Measurements from ENCODE around the gene MED28. TPM values are rescaled to one million over a fixed set of nuclear protein-coding genes. Genes with fewer than 3 reads are reported as not detected.

MED28 gene
- total RNA-seq, 2 experiments from 2014 or later, result 27.0 to 86.2 TPM

DNA sequence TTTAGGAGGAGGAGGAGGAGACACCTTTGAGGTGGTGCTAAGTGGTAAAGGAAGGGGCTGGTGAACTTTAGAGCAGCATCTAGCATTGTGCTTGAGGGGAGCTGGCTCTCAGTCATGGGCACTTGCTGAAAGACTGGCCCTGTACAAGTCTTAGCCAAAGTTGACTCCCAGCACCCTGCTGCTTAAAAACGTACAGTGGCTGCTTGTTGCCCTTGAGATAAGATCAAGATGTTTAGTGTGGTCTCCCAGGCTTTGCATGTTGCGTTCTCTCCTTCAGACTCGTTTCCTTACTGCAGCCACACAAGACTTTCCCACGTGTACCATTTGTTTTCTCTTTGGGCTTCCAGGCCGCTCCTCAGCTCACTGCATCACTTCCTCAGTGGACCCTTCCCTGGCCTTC lies 1.8 kb downstream of the MED28 start:
- Histone ChIP-seq H3K4me3 (ENCODE audit: low read depth, low read length, poor library complexity, severe bottlenecking) (peak overlapping the region; percentile 27), H3K36me3 (ENCODE audit: insufficient read depth, low read length) (peaks cover 49% of the 10 kb centered on the region), H4K20me1 (ENCODE audit: insufficient read depth, low read length) (peaks cover 13% of the 10 kb centered on the region; the same call in 1 of the 2 replicates), H2AFZ (ENCODE audit: low read length) (no peak overlapping the region), H3K9me2 (ENCODE audit: insufficient read depth, low read length) (no peaks in the 10 kb centered on the region), H3K79me2 (ENCODE audit: insufficient read depth, low read depth, low read length) (peaks cover 61% of the 10 kb centered on the region), H3K4me1 (ENCODE audit: insufficient read depth, low read length, poor library complexity, severe bottlenecking) (peaks cover 32% of the 10 kb centered on the region), H3K9me3 (ENCODE audit: low read length) (no peaks in the 10 kb centered on the region), H3K27ac (ENCODE audit: low read depth, low read length, poor library complexity, severe bottlenecking) (no peak overlapping the region), H3K4me2 (ENCODE audit: low read length) (peak overlapping the region; percentile 90)
- intact Hi-C loops (cut with micrococcal nuclease; ENCODE audit: unreplicated experiment), result no loop called here
- CTCF ChIA-PET (ENCODE audit: unreplicated experiment), result no interaction called here
- no peak for TF ChIP-seq EZH2phosphoT487 (IDR thresholded peaks at IDR 0.05; ENCODE audit: borderline replicate concordance, low read depth, low read length)
- TF ChIP-seq CTCF (conservative IDR thresholded peaks at IDR 0.05; ENCODE audit: low read length), result no peak
- POLR2A ChIA-PET, result interaction anchor here (1.3 kb wide), 2 partner anchors 21 to 42 kb away, joined by 3 to 5 read pairs; no protein-coding TSS in a partner anchor
- no peak for DNase-seq (ENCODE audit: low spot score)
- TSS peak; percentile 47 for BruUV-seq (replicated peaks)

GRCh38 chr4:17618926-17619325 lies 4.5 kb downstream of the MED28 start:
- Histone ChIP-seq H3K36me3 (ENCODE audit: insufficient read depth, low read length) (peaks cover 75% of the 10 kb centered on the region), H3K4me1 (ENCODE audit: insufficient read depth, low read length, poor library complexity, severe bottlenecking) (peaks cover 27% of the 10 kb centered on the region), H3K27ac (ENCODE audit: low read depth, low read length, poor library complexity, severe bottlenecking) (no peak overlapping the region), H3K4me3 (ENCODE audit: low read depth, low read length, poor library complexity, severe bottlenecking) (no peak overlapping the region), H2AFZ (ENCODE audit: low read length) (no peak overlapping the region), H3K9me2 (ENCODE audit: insufficient read depth, low read length) (no peaks in the 10 kb centered on the region), H4K20me1 (ENCODE audit: insufficient read depth, low read length) (peaks cover 13% of the 10 kb centered on the region; the same call in 1 of the 2 replicates), H3K9me3 (ENCODE audit: low read length) (no peaks in the 10 kb centered on the region), H3K79me2 (ENCODE audit: insufficient read depth, low read depth, low read length) (peaks cover 58% of the 10 kb centered on the region), H3K4me2 (ENCODE audit: low read length) (peak overlapping the region; percentile 4; the same call in 1 of the 2 replicates)
- CTCF ChIA-PET (ENCODE audit: unreplicated experiment), result no interaction called here
- intact Hi-C loops (cut with micrococcal nuclease; ENCODE audit: unreplicated experiment), result no loop called here
- TF ChIP-seq CTCF (conservative IDR thresholded peaks at IDR 0.05; ENCODE audit: low read length) (no peak), EZH2phosphoT487 (IDR thresholded peaks at IDR 0.05; ENCODE audit: borderline replicate concordance, low read depth, low read length) (no peak)
- BruUV-seq (replicated peaks), result no TSS peak
- no peak for DNase-seq (ENCODE audit: low spot score)
- POLR2A ChIA-PET, result interaction anchor here (0.9 kb wide), 1 partner anchor 15 kb away, joined by 3 read pairs; no protein-coding TSS in a partner anchor

- no peak overlapping the region for H2AFZ ChIP-seq (ENCODE audit: low read length)
- peaks cover 13% of the 10 kb centered on the region; the same call in 1 of the 2 replicates for H4K20me1 ChIP-seq (ENCODE audit: insufficient read depth, low read length)
- H3K4me3 ChIP-seq (ENCODE audit: low read depth, low read length, poor library complexity, severe bottlenecking), result no peak overlapping the region
- no peak overlapping the region for H3K27ac ChIP-seq (ENCODE audit: low read depth, low read length, poor library complexity, severe bottlenecking)
- H3K4me1 ChIP-seq (ENCODE audit: insufficient read depth, low read length, poor library complexity, severe bottlenecking), result peaks cover 27% of the 10 kb centered on the region
- ChIA-PET POLR2A (interaction anchor here (0.6 to 1.1 kb wide), 5 partner anchors 10 to 37 kb away, joined by 3 to 6 read pairs (median 4); no protein-coding TSS in a partner anchor), CTCF (ENCODE audit: unreplicated experiment) (no interaction called here)
- DNase-seq (ENCODE audit: low spot score), result no peak
- intact Hi-C loops (cut with micrococcal nuclease; ENCODE audit: unreplicated experiment), result no loop called here
- H3K79me2 ChIP-seq (ENCODE audit: insufficient read depth, low read depth, low read length), result peaks cover 55% of the 10 kb centered on the region
- TF ChIP-seq CTCF (conservative IDR thresholded peaks at IDR 0.05; ENCODE audit: low read length), result no peak
- TF ChIP-seq EZH2phosphoT487 (IDR thresholded peaks at IDR 0.05; ENCODE audit: borderline replicate concordance, low read depth, low read length), result no peak
- H3K9me2 ChIP-seq (ENCODE audit: insufficient read depth, low read length), result no peaks in the 10 kb centered on the region
- peaks cover 82% of the 10 kb centered on the region for H3K36me3 ChIP-seq (ENCODE audit: insufficient read depth, low read length)
- no TSS peak for BruUV-seq (replicated peaks)
- no peaks in the 10 kb centered on the region for H3K9me3 ChIP-seq (ENCODE audit: low read length)
- no peak overlapping the region; the same call in 1 of the 2 replicates for H3K4me2 ChIP-seq (ENCODE audit: low read length)
Measured at GRCh38 chr4:17619416-17620105, 5.1 kb downstream of the MED28 start.

Data from OCI-LY7 (cell line).